Type B pancreatic cell (in vitro differentiated cells): ENCODE measurements around the gene AGO1. TPM values are rescaled to one million over a fixed set of nuclear protein-coding genes. Genes with fewer than 3 reads are reported as not detected.
A peak's percentile ranks its signal among the peaks of the same experiment; 100 is the strongest.
"Not testable (repeated sequence)": the region's sequence is repeated elsewhere in the genome, so short reads cannot be mapped to it uniquely, and the experiment has no call there.

Experiments used
- DNase-seq: peaks from one replicate; pipeline ENCODE4 v3.0.0; 2021; ENCODE audit warnings: mixed read lengths; ENCODE audit not compliant: unreplicated experiment; ENCODE audit errors: extremely low spot score
- H3K27ac Mint-ChIP-seq: 2 replicates; pipeline ENCODE4 v1.8.0; 2021; ENCODE audit warnings: mild to moderate bottlenecking, mixed read lengths
- H3K27me3 Mint-ChIP-seq: 2 replicates; pipeline ENCODE4 v1.8.0; 2021; ENCODE audit warnings: mixed read lengths
- H3K36me3 Mint-ChIP-seq: 2 replicates; pipeline ENCODE4 v1.8.0; 2021; ENCODE audit warnings: mixed read lengths
- H3K4me1 Mint-ChIP-seq: one replicate; pipeline ENCODE4 v1.8.0; 2021; ENCODE audit warnings: mixed read lengths; ENCODE audit not compliant: unreplicated experiment
- H3K4me3 Mint-ChIP-seq: 2 replicates; pipeline ENCODE4 v1.8.0; 2021; ENCODE audit warnings: mild to moderate bottlenecking, mixed read lengths
- H3K9me3 Mint-ChIP-seq: 2 replicates; pipeline ENCODE4 v1.8.0; 2021; ENCODE audit warnings: mixed read lengths
- total RNA-seq: library from RNA; stranded (reverse); gene quantifications from 2 replicates; pipeline ENCODE4 v1.2.1, GENCODE V29; 2021; ENCODE audit warnings: low replicate concordance
- TF ChIP-seq, protein P1 (sequence below): fragments of 200-600 bp; sonication (generic); conservative IDR thresholded peaks from 2 replicates; pipeline ENCODE4 v1.5.0; 2021; ENCODE audit warnings: antibody characterized with exemption, mild to moderate bottlenecking

Gene AGO1
- total RNA-seq, 1 donor from 2014 or later = 47.7 TPM

DNA sequence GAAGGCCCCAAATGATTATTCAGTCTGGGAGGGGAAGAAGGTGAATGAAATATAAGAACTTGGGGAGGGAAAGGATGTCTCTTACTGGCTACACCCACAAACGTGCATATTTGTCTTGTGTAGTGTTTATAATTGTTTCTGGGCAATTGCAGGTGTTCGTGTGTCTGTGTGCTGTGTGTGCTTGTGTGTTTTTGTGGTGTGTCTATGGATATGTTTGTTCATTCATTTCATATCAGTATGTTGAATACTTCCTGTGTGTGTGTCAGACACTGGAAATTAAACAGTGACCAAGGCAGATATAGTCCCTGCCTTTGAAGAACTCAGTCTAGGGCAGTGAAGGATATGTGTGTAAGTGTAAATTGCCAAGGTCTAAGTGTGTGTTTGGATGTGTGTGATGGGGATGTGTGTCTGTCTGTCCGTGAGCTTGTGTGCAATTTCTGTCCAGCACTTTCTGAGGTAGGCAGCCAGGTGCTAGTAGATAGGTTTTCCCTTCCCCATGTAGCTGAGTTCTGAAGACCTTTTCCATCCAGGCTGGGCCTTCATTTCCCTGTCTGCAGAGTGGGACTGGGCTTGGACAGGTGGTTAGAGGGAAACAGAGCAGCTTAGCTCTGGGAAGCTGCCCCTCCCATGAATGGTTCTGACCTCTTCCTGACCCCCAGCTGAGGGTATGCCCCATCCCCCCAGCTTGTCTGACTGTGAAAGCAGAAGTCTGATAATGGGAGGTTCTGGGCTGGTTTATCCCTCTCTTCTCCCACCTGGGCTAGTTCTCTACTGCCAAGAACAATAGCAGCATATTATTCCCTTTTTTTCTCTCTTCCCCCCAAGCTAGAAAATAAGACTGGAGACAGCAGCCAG lies 3.8 kb downstream of the AGO1 start:
- H3K27ac Mint-ChIP-seq = peak overlapping the region; percentile 44
- no peak for DNase-seq
- peaks cover 14% of the 10 kb centered on the region for H3K36me3 Mint-ChIP-seq
- TF ChIP-seq, protein P1, sequence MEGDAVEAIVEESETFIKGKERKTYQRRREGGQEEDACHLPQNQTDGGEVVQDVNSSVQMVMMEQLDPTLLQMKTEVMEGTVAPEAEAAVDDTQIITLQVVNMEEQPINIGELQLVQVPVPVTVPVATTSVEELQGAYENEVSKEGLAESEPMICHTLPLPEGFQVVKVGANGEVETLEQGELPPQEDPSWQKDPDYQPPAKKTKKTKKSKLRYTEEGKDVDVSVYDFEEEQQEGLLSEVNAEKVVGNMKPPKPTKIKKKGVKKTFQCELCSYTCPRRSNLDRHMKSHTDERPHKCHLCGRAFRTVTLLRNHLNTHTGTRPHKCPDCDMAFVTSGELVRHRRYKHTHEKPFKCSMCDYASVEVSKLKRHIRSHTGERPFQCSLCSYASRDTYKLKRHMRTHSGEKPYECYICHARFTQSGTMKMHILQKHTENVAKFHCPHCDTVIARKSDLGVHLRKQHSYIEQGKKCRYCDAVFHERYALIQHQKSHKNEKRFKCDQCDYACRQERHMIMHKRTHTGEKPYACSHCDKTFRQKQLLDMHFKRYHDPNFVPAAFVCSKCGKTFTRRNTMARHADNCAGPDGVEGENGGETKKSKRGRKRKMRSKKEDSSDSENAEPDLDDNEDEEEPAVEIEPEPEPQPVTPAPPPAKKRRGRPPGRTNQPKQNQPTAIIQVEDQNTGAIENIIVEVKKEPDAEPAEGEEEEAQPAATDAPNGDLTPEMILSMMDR = no peak
- peaks cover 35% of the 10 kb centered on the region for H3K4me1 Mint-ChIP-seq
- H3K9me3 Mint-ChIP-seq = no peaks in the 10 kb centered on the region
- peak overlapping the region; percentile 70 for H3K4me3 Mint-ChIP-seq
- no peaks in the 10 kb centered on the region for H3K27me3 Mint-ChIP-seq

DNA sequence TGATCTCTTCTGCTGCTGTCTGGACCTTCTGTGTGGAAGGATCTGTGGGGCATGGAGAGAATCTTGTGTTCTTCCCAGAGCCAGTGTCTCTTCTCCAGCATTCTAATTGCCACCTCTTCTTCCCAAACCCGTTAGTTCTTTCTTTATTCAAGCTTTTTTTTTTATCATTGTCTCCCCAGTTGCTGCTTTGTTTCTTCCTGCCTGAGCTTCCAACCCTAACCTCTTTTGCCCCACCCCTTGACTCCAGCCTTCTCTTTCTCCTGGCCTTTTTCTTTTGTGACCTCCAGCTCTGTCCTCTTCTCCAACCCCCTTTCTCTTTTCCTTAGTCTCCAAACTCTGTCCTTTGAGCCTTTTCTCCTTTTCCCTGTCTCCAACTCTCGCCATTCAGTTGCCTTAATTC lies 4.5 kb downstream of the AGO1 start:
- peaks cover 14% of the 10 kb centered on the region for H3K36me3 Mint-ChIP-seq
- no peak for DNase-seq
- no peaks in the 10 kb centered on the region for H3K27me3 Mint-ChIP-seq
- TF ChIP-seq, protein P1 = no peak
- H3K9me3 Mint-ChIP-seq = no peaks in the 10 kb centered on the region
- no peak overlapping the region for H3K27ac Mint-ChIP-seq
- peaks cover 35% of the 10 kb centered on the region for H3K4me1 Mint-ChIP-seq
- H3K4me3 Mint-ChIP-seq = peak overlapping the region; percentile 22

DNA sequence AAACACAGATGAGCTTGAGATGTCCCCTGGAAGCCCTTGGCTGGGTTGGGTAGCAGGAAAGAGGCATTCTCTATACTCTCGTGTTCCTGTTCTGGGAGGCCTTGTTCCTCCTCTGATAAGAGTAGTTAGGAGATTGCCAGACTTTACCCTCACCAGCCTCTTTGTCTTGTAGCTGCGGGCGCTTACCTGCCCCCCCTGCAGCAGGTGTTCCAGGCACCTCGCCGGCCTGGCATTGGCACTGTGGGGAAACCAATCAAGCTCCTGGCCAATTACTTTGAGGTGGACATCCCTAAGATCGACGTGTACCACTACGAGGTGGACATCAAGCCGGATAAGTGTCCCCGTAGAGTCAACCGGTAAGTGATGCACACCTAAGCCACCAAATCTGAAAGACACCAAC lies 5.2 kb downstream of the AGO1 start:
- peaks cover 14% of the 10 kb centered on the region for H3K36me3 Mint-ChIP-seq
- TF ChIP-seq, protein P1 = no peak
- DNase-seq = no peak
- no peaks in the 10 kb centered on the region for H3K27me3 Mint-ChIP-seq
- H3K4me3 Mint-ChIP-seq = no peak overlapping the region
- no peaks in the 10 kb centered on the region for H3K9me3 Mint-ChIP-seq
- H3K4me1 Mint-ChIP-seq = peaks cover 35% of the 10 kb centered on the region
- H3K27ac Mint-ChIP-seq = no peak overlapping the region

DNA sequence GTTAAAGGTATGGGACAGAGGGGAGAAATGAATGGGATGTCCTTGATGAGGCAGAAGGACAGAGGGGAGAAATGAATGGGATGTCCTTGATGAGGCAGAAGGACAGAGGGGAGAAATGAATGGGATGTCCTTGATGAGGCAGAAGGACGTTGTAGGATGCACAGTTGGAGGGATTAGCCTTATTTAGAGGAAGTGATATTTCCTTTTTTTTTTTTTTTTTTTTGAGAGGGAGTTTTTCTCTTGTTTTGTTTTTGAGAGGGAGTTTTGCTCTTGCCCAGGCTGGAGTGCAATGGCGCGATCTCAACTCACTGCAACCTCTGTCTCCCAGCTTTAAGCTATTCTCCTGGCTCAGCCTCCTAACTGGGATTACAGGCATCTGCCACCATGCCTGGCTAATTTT lies 6.0 kb downstream of the AGO1 start:
- peaks cover 35% of the 10 kb centered on the region for H3K4me1 Mint-ChIP-seq
- peaks cover 16% of the 10 kb centered on the region for H3K36me3 Mint-ChIP-seq
- not testable (repeated sequence) for H3K9me3 Mint-ChIP-seq, H3K27ac Mint-ChIP-seq, H3K4me3 Mint-ChIP-seq, DNase-seq, H3K27me3 Mint-ChIP-seq

DNA sequence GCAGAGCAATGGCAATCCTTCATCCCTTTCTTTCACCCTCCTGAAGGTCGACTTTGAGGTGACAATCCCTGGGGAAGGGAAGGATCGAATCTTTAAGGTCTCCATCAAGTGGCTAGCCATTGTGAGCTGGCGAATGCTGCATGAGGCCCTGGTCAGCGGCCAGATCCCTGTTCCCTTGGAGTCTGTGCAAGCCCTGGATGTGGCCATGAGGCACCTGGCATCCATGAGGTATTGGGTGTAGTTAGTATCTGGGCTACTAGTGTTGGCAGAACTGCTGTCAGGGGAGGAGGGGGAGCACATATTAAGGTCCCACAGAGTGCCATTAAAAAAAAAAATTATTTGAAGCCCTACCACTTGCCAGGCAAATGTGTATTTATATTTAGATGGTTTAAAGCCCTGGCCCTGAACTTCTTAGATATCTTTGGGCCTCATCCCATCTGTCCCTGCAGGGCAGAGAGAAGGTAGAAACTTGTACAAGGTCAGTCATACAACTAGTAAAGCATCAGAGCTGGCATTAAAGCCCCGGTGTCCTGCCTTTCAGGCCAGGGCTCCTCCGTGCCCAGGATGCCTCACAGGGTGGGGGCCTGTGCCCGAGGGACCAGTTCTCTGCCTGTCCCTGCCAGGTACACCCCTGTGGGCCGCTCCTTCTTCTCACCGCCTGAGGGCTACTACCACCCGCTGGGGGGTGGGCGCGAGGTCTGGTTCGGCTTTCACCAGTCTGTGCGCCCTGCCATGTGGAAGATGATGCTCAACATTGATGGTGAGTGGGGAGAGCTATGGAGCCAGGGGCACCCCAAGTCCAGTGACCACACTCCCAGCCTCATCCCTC lies 10.3 kb downstream of the AGO1 start:
- no peaks in the 10 kb centered on the region for H3K27me3 Mint-ChIP-seq
- no peaks in the 10 kb centered on the region for H3K9me3 Mint-ChIP-seq
- peaks cover 24% of the 10 kb centered on the region for H3K36me3 Mint-ChIP-seq
- H3K27ac Mint-ChIP-seq = no peak overlapping the region
- no peaks in the 10 kb centered on the region for H3K4me1 Mint-ChIP-seq
- TF ChIP-seq, protein P1 = no peak
- no peak for DNase-seq
- H3K4me3 Mint-ChIP-seq = no peak overlapping the region

DNA sequence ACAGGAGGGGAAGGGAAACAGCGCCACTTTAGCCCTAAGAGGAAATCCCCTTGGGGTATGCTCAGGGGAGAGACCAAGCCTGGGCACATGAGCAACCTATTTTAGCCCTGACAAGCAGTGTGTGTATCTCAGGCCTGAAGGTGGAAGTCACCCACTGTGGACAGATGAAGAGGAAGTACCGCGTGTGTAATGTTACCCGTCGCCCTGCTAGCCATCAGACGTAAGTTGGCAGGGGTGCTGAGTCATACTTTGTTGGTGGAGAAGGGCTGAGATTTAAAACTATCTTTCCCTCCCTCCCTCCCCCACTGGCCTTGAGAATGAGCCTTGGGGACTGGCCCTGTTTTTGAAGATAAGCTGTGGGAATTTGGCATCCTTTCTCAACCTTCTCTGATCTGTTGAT lies 11.2 kb downstream of the AGO1 start:
- no peaks in the 10 kb centered on the region for H3K9me3 Mint-ChIP-seq
- no peak overlapping the region for H3K4me3 Mint-ChIP-seq
- H3K27me3 Mint-ChIP-seq = no peaks in the 10 kb centered on the region
- no peak for DNase-seq
- no peak overlapping the region for H3K27ac Mint-ChIP-seq
- H3K36me3 Mint-ChIP-seq = peaks cover 21% of the 10 kb centered on the region
- TF ChIP-seq, protein P1 = no peak
- no peaks in the 10 kb centered on the region for H3K4me1 Mint-ChIP-seq
